ENCODE measurements around the gene NTSR2. TPM values are rescaled to one million over a fixed set of nuclear protein-coding genes. Genes with fewer than 3 reads are reported as not detected.

The NTSR2 gene
- total RNA-seq: not detected in 2 replicates

DNA sequence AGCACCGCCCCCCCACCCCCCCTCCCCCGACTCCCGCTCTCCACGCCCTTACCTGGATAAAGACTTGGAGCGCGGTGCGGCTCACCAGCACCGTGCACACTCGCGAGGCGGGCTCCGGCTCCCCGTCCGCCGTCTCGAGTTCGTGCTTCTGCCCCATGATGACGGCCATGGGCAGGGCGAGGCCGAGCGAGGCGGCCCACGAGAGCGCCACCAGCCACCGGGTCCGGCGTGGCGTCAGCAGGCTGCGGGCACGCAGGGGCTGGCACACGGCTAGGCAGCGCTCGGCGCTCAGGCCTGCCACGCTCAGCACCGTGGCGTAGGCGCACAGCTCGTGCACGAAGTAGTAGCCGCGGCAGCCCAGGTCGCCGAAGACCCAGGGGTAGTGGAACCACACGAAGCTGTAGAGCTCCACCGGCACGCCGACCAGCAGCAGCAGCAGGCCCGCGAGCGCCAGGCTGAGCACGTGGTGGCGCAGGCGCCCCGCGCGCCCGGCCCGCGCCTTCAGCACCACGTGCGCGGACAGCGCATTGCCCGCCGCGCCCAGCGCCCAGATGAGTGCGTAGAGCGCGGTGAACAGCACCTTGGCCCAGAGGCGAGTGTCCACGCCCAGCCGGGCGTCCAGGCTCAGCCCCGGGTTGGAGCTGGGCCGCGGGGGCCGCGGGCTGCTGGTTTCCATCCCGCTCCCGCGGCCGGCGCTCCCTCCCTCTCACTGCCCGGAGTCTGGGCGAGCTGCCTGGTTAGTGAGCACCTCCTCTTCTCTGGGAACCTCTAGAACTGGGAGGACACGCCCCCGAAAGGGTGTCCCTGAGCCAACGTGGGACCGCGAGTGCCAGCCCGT is at the start of gene NTSR2:
Gene NTSR2 (minus strand): TSS at position 742 of the 838 bp plus-strand sequence. CDS start 66 bp downstream, at position 676.

Other genes starting within 250 kb of the NTSR2 start
- 12.4 and 13.3 TPM in 2 replicates for gene E2F6, start 204.0 kb downstream of the NTSR2 start, total RNA-seq
- 0.19 and 0.33 TPM in 2 replicates for gene GREB1, start 136.2 kb downstream of the NTSR2 start, total RNA-seq
- gene LPIN1, start 76.4 kb upstream of the NTSR2 start, total RNA-seq: 27.1 and 50.4 TPM in 2 replicates